Frontal cortex (tissue), 4 donors: Measurements from ENCODE around the gene PRDM13. TPM values are rescaled to one million over a fixed set of nuclear protein-coding genes. Genes with fewer than 3 reads are reported as not detected.
"Not testable (repeated sequence)": the region's sequence is repeated elsewhere in the genome, so short reads cannot be mapped to it uniquely, and the experiment has no call there.

Experiments
- DNase-seq, 2 donors: peaks; one replicate each; pipeline ENCODE4 v3.0.0; 2012; ENCODE audit warnings: low spot score in 2 of 2
- FAIRE-seq: peaks from 2 replicates; lab custom pipeline; 2012; peaks lifted over from hg19 to GRCh38; lab: Jason Lieb, UNC
- total RNA-seq: library from RNA; depleted of rRNA; stranded (reverse); fragments of >200 nt; gene quantifications from one replicate; pipeline ENCODE4 v1.2.3, GENCODE V29; 2014
- donor health status: control.
- donor health status: control.
- donor health status: control.

The PRDM13 gene
- total RNA-seq, result not detected

DNA sequence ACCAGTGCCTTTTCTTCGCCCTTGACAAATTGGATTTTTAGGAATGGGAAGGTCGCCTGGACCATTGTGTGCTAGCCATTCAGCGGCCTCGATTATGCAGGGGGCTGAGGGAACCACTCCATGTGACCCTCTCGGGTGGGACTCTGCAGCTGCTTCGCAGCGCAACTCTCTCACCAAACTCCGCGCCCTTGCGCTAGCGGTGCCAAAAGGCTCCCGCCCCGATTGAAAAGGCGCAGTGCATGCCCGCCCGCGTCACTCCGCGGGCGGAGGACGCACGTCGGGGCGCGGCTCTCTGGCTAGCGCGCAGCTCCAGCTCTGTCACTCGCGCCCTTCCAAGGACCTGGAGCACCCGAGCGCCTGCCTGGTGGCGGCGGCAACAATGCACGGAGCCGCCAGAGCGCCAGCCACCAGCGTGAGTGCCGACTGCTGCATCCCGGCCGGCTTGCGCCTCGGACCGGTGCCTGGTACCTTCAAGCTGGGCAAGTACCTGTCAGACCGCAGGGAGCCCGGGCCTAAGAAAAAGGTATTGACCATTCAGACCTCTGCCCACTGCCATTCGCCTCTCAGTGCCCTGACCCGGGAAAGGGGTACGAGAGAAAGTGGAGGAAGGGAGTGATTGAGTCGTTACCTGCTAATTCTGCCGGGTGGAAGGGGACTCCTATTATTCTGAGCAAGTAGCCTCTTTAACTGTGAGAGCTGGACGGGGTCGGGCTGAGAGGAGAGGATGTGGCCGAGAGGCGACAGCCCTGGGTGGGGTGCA, at the start of gene PRDM13:
Gene PRDM13 (plus strand): TSS at position 178 of the 760 bp plus-strand sequence. CDS start 202 bp downstream, at position 380.
- DNase-seq (no peak), FAIRE-seq (no peak)

GRCh38 chr6:99559057-99559456, 47.6 kb upstream of the PRDM13 start:
- no peak for FAIRE-seq
- no peak for DNase-seq

- FAIRE-seq (no peak), DNase-seq (no peak)
Measured at GRCh38 chr6:99560668-99561067, 46.0 kb upstream of the PRDM13 start.

GRCh38 chr6:99563056-99563723, 43.4 kb upstream of the PRDM13 start:
- DNase-seq, result no peak
- FAIRE-seq, result no peak

- FAIRE-seq, result no peak
Measured at GRCh38 chr6:99568103-99568933, 38.3 kb upstream of the PRDM13 start, which contains the start of gene CCNC. Gene CCNC, minus strand, starts transcription at chr6:99568660. Its CDS starts 133 bp downstream, at chr6:99568527.

DNA sequence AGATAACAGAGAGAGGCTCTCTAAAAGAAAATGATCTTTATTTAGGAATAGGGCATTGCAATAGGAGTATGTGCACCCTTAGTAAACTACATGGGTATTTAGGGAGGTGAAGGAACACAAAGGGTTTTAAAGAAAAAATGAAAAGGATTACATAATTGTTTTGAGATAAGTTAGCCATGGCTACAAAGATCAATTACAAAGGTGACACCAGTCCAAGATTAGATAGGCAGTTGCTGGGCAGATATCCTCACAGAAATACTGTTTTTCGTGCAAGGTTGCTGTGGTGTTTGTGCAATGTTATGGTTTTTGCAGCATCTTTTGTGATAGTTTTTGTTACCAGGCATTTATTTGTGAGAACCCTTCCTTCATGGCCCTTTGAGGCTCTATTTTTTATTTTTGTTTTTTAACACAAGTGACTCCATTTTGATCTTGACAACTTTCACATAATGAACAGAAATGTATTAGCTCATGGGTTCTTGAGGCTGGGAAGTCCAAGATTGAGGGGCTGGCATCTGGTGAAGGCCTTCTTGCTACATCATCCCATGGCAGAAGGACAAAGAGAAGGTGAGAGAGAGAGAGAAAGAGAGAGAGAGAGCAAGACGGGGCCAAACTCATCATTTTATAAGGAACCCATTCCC, 32.5 kb upstream of the PRDM13 start:
- FAIRE-seq (no peak), DNase-seq (no peak)

More at GRCh38 chr6:99568103-99568933, 38.3 kb upstream of the PRDM13 start, which contains the start of gene CCNC:
- DNase-seq, result peak in 1 of 2 donors; percentile 79

- DNase-seq, result no peak
- no peak for FAIRE-seq
Measured at GRCh38 chr6:99575544-99576227, 30.9 kb upstream of the PRDM13 start.

DNA sequence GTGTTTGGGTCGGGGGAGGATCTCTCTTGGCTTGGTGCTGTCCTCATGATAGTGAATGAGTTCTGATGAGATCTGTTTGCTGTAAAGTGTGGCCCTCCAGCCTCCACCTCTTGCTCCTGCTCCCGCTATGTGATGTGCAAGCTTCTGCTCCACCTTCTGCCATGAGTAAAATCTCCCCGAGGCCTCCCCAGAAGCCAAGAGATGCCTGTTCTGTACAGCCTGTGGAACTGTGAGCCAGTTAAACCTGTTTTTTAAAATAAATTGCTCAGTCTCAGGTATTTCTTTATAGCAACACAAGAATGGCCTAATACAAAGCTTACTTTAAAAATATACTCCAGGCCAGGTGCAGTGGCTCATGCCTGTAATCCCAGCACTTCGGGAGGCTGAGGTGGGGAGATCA, 26.9 kb upstream of the PRDM13 start:
- DNase-seq, result no peak
- no peak for FAIRE-seq

DNA sequence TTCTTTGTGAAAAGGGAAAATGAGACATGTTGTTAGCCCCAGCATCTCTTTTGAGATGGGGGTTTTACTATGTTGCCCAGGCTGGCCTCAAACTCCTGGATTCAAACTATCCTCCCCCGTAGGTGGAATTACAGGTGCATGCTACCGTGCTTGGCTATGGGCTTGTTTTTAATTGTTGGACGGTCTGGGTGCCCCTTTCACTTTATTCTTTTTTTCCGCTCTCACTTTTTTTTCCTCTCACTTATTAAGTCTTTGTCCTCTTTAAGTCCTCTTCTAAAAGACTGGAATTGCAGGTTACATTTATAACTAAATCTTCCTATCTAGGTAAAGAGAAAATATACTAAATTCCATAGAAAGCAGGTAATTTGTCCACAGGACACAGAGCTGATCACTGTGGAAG, 18.8 kb upstream of the PRDM13 start:
- FAIRE-seq (no peak), DNase-seq (no peak)

GRCh38 chr6:99588618-99589289, 17.9 kb upstream of the PRDM13 start:
- DNase-seq (peak in 1 of 2 donors; percentile 49), FAIRE-seq (no peak)

DNA sequence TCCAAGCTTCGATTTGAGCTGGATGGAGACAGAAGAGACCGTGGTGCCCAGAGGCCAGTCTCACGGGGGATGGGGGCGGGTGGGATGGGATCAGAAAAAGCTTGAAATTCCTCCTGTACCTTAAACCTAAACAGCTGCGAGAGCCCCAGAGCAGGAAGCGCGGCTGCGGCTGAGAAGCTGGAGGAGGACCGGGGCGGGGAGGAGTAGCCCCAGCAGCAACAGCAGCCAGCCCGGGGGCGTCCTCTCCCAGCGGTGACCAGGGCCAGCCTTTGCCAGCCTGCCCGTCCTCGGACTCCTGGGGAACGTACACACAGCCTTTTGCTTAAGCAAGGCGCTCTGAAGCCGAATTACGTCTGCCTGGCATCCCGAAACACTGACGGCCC, 17.4 kb upstream of the PRDM13 start:
- DNase-seq (no peak), FAIRE-seq (no peak)

- DNase-seq (no peak), FAIRE-seq (no peak)
Measured at GRCh38 chr6:99589907-99590493, 16.6 kb upstream of the PRDM13 start.

DNA sequence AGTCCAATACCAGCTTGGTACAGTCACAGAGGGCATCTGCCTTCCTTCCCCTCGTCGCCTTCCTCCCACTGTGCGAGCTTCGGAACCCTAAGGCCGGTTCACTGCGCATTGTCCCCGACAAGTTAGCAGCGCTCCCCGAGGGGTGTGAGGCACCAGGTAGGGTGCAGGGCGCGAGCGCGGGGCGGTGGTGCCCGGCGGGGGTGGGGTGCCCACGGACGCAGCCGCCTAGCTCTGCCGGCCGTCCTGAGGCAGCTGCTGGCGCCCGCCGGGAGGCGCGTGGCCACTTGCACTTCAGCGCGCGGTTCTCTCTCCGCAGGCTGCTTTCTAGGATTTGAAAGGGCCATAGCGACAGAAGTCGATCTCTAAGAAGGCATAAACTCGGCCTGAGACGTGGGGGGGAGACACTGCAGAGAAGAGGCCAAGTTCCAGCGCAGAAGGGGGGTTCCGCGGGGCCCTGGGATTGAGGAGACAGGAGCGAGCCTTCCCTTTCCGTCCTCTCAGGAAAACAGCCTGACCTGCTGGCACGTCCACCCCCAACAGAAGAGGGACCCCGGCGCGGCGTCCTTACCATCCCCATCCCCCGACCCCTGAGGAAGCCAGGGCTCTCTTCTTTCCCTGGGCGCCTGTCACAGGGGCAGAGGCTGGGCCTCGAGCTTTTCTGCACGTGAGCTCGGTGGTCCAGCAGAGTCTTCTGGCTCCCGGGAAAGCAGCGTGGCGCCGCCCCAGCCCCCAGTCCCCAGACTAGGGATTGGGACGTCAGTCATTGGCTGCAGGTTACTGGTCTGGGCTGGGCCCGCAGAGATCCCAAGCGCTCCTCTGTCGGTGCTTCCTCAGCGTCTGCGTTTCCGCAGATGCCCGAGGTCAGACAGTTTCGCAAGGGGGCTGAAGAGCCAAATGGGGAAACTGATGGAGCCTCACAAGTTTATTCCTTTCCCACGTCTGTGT, 15.6 kb upstream of the PRDM13 start:
- DNase-seq, result no peak

GRCh38 chr6:99591673-99592364, 14.8 kb upstream of the PRDM13 start:
- FAIRE-seq (no peak), DNase-seq (no peak)

More for the DNA sequence above, 15.6 kb upstream of the PRDM13 start:
- FAIRE-seq, result no peak

DNA sequence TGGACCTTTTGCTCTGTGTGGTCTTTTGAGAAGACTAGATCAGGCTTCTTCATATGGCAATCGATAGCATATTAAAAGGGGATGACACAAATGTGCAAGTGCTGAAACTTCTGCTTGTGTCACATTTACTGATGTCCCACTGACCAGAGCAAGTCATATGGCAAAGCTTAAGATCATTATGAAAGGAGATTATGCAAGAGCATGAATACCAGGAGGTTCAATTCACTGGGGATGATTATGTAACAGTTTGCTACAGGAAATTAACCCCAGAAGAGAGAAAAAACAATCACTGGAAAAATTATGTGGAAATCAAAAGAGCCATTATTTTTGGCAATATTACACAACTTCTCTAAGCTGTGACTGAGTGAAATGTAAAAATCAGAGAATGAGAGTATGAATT, 13.7 kb upstream of the PRDM13 start:
- no peak for FAIRE-seq
- DNase-seq, result no peak

DNA sequence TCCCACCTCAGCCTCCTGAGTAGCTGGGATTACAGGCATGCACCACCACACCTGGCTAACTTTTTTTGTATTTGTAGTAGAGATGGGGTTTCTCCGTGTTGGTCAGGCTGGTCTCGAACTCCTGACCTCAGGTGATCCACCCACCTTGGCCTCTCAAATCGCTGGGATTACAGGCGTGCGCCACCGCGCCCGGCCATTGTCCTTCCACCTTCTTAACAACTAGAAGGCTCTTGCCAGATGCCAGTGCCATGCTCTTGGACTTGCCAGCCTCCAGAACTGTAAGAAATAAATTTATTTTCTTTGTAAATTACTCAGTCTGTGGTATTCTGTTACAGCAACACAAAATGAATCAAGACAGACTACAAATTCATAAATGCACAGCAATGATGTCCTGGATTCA, 11.9 kb upstream of the PRDM13 start:
- FAIRE-seq, DNase-seq: not testable (repeated sequence)
